CD4-positive, alpha-beta T cell (primary cell): ENCODE results near the gene ACOT8. TPM values are rescaled to one million over a fixed set of nuclear protein-coding genes. Genes with fewer than 3 reads are reported as not detected.
"Not testable (repeated sequence)": the region's sequence is repeated elsewhere in the genome, so short reads cannot be mapped to it uniquely, and the experiment has no call there.

ENCODE experiments used
- ATAC-seq: fragments of 200-7000 bp; cut with Tn5 transposase; one replicate; pipeline ENCODE4 v1.10.0; 2022; ENCODE audit warnings: mild to moderate bottlenecking; ENCODE audit not compliant: poor library complexity
- CTCF ChIA-PET: fragments of 350-600 bp; sonication (Branson Sonifier 250); formaldehyde crosslinking; loops from one replicate; lab custom pipeline; 2021; ENCODE audit warnings: antibody characterized with exemption, inconsistent platforms; lab: Charles Lee
- POLR2A ChIA-PET: fragments of 350-600 bp; sonication (Branson Sonifier 250); formaldehyde crosslinking; loops from one replicate; lab custom pipeline; 2021; ENCODE audit warnings: antibody characterized with exemption, inconsistent platforms; lab: Charles Lee
- DNase-seq, 14 experiments: peaks; one replicate each; pipeline ENCODE4 v3.0.0-alpha.2; 2013 to 2020; ENCODE audit warnings: mixed read lengths in 2 of 14
- H3K27ac ChIP-seq, 2 donors: one replicate each; pipeline versions ENCODE4 v1.5.1 to v1.7.0; 2013; ENCODE audit warnings: low read length in 2 of 2, low read depth in 1 of 2, mild to moderate bottlenecking in 1 of 2
- H3K27me3 ChIP-seq, 2 experiments: 1 replicate in 1 of 2; 2 replicates in 1 of 2; pipeline versions ENCODE4 v1.6.1 to v1.7.0; 2013; ENCODE audit warnings: low read length in 2 of 2, control low read depth in 1 of 2, mild to moderate bottlenecking in 1 of 2, moderate library complexity in 1 of 2; ENCODE audit not compliant: insufficient read depth in 2 of 2, control insufficient read depth in 1 of 2
- H3K36me3 ChIP-seq: one replicate; pipeline ENCODE4 v1.6.1; 2013; ENCODE audit warnings: low read length, control low read depth; ENCODE audit not compliant: insufficient read depth
- H3K4me1 ChIP-seq: one replicate; pipeline ENCODE4 v1.6.1; 2013; ENCODE audit warnings: low read length, control low read depth; ENCODE audit not compliant: insufficient read depth
- H3K4me3 ChIP-seq: one replicate; pipeline ENCODE4 v1.5.1; 2013; ENCODE audit warnings: mild to moderate bottlenecking, low read length, moderate library complexity
- H3K9me3 ChIP-seq, 2 experiments: 1 replicate in 1 of 2; 2 replicates in 1 of 2; pipeline versions ENCODE4 v1.6.1 to v1.7.0; 2013; ENCODE audit warnings: low read length in 2 of 2, mild to moderate bottlenecking in 2 of 2, control low read depth in 1 of 2, moderate library complexity in 1 of 2; ENCODE audit not compliant: control insufficient read depth in 1 of 2, insufficient read depth in 1 of 2
- H3K27ac Mint-ChIP-seq: one replicate; pipeline ENCODE4 v1.8.0; 2020; ENCODE audit warnings: mixed read lengths
- H3K27me3 Mint-ChIP-seq: one replicate; pipeline ENCODE4 v1.8.0; 2021; ENCODE audit warnings: mixed read lengths
- H3K36me3 Mint-ChIP-seq: one replicate; pipeline ENCODE4 v1.8.0; 2021; ENCODE audit warnings: low read depth, mixed read lengths
- H3K4me1 Mint-ChIP-seq: one replicate; pipeline ENCODE4 v1.8.0; 2021; ENCODE audit warnings: low read depth, mixed read lengths
- H3K4me3 Mint-ChIP-seq: one replicate; pipeline ENCODE4 v1.8.0; 2020; ENCODE audit warnings: mild to moderate bottlenecking, mixed read lengths
- H3K9me3 Mint-ChIP-seq: one replicate; pipeline ENCODE4 v1.8.0; 2020; ENCODE audit warnings: mixed read lengths
- CTCF ChIP-seq: fragments of 200-600 bp; IDR thresholded peaks from one replicate; pipeline ENCODE4 v1.8.0; 2022; ENCODE audit warnings: antibody characterized with exemption, mild to moderate bottlenecking
- intact Hi-C, 2 experiments: fragments of 100-400 bp; cut with DNase I in 1 of 2; cut with micrococcal nuclease in 1 of 2; formaldehyde crosslinking; loops; one replicate each; pipeline versions ENCODE4 v1.15.1 to v1.9.0; 2023 to 2025; cut with DNase I, micrococcal nuclease
- total RNA-seq, 174 experiments: library from RNA in 2 of 174; stranded (reverse) in 2 of 174; gene quantifications; one replicate each; pipeline ENCODE4 v1.2.3 and lab custom pipeline; 2021 to 2026

The ACOT8 gene
- total RNA-seq, 2 experiments from 2014 or later: 19.1 to 19.9 TPM

- ChIA-PET CTCF (interaction anchor here (0.6 kb wide), 1 partner anchor 84 kb away, joined by 3 read pairs; no protein-coding TSS in a partner anchor), POLR2A (interaction anchor here (0.8 to 2.1 kb wide), 2 partner anchors 12 to 29 kb away, joined by 3 to 10 read pairs; partner anchors contain the start of gene PCIF1)
- Histone ChIP-seq H3K4me3 (no peak overlapping the region), H3K27me3 (no peaks in the 10 kb centered on the region), H3K27ac (no peak overlapping the region), H3K4me1 (no peaks in the 10 kb centered on the region), H3K36me3 (no peaks in the 10 kb centered on the region), H3K9me3 (no peaks in the 10 kb centered on the region)
- Mint-ChIP-seq H3K4me1 (no peaks in the 10 kb centered on the region), H3K27me3 (no peaks in the 10 kb centered on the region), H3K4me3 (no peak overlapping the region), H3K9me3 (no peaks in the 10 kb centered on the region), H3K27ac (no peak overlapping the region), H3K36me3 (no peaks in the 10 kb centered on the region)
- DNase-seq (no peak), ATAC-seq (no peak)
- TF ChIP-seq CTCF: no peak
- intact Hi-C loops: no loop called here
Observed at GRCh38 chr20:45904583-45905504, 47.7 kb upstream of the ACOT8 start.

- H3K27ac ChIP-seq: no peak overlapping the region
- H3K36me3 ChIP-seq: peaks cover 13% of the 10 kb centered on the region
- no peak for TF ChIP-seq CTCF
- no peak for ATAC-seq
- H3K4me1 Mint-ChIP-seq: no peaks in the 10 kb centered on the region
- H3K4me3 ChIP-seq: no peak overlapping the region
- no peak for DNase-seq
- no peaks in the 10 kb centered on the region for H3K9me3 Mint-ChIP-seq
- H3K9me3 ChIP-seq: no peaks in the 10 kb centered on the region
- peaks cover 18% of the 10 kb centered on the region for H3K36me3 Mint-ChIP-seq
- intact Hi-C loops: no loop called here
- H3K4me3 Mint-ChIP-seq: no peak overlapping the region
- POLR2A ChIA-PET: no interaction called here
- H3K4me1 ChIP-seq: no peaks in the 10 kb centered on the region
- CTCF ChIA-PET: interaction anchor here (1.0 kb wide), 1 partner anchor 12 kb away, joined by 3 read pairs; the partner anchor contains the start of gene NEURL2
- H3K27ac Mint-ChIP-seq: no peak overlapping the region
- no peaks in the 10 kb centered on the region for H3K27me3 ChIP-seq
- H3K27me3 Mint-ChIP-seq: no peaks in the 10 kb centered on the region
Observed at GRCh38 chr20:45902199-45902701, 45.1 kb upstream of the ACOT8 start.

- H3K4me3 ChIP-seq, intact Hi-C loops, H3K9me3 ChIP-seq, H3K27me3 Mint-ChIP-seq, DNase-seq, H3K27ac Mint-ChIP-seq, H3K4me1 Mint-ChIP-seq, H3K4me3 Mint-ChIP-seq, H3K27me3 ChIP-seq, ATAC-seq, H3K27ac ChIP-seq, POLR2A ChIA-PET, H3K4me1 ChIP-seq, H3K9me3 Mint-ChIP-seq: not testable (repeated sequence)
- H3K36me3 Mint-ChIP-seq: peaks cover 22% of the 10 kb centered on the region
- CTCF ChIA-PET: interaction anchor here (1.0 kb wide), 1 partner anchor 11 kb away, joined by 3 read pairs; the partner anchor contains the start of gene NEURL2
- peaks cover 21% of the 10 kb centered on the region for H3K36me3 ChIP-seq
Observed at GRCh38 chr20:45901332-45901731, 44.1 kb upstream of the ACOT8 start.
